ENCODE measurements around the gene MYO1B. TPM values are rescaled to one million over a fixed set of nuclear protein-coding genes. Genes with fewer than 3 reads are reported as not detected.

The MYO1B gene
- polyA plus RNA-seq, 3 donors from 2014 or later = not detected

DNA sequence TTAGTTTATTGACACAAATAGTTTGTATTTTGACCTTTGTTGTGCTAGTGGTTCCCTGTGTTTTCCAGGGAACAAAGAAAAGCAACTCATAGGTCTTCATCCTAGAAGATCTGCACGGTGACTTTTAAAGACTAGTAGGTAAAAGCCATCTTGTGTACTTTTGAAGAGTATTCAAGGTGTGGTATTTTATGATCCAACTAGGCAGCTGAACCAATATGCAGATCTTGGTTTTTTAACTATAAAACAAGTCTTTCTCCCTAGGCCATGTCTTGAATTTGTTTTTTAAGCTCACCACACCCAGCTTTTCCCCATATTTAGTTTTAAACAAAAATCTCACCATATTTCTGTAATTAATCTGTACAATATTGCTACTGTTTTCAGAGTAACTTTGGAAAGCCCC lies 30.0 kb upstream of the MYO1B start:
- Mint-ChIP-seq H3K27ac (no peak overlapping the region), H3K27me3 (ENCODE audit: low read depth in 3 of 3) (peaks cover 0 to 5% (median 2%) of the 10 kb centered on the region in 3 donors), H3K4me1 (peaks cover 6 to 20% of the 10 kb centered on the region in 2 donors), H3K36me3 (peaks cover 0 to 19% (median 0%) of the 10 kb centered on the region in 3 donors), H3K4me3 (no peak overlapping the region), H3K9me3 (peaks cover 4 to 17% (median 5%) of the 10 kb centered on the region in 6 donors)
- no peak for DNase-seq

- Mint-ChIP-seq H3K27me3 (ENCODE audit: low read depth in 3 of 3) (peaks cover 0 to 5% (median 2%) of the 10 kb centered on the region in 3 donors), H3K4me3 (no peak overlapping the region), H3K27ac (no peak overlapping the region), H3K9me3 (peaks cover 4 to 16% (median 5%) of the 10 kb centered on the region in 6 donors), H3K36me3 (peaks cover 0 to 19% (median 0%) of the 10 kb centered on the region in 3 donors), H3K4me1 (peaks cover 10 to 23% of the 10 kb centered on the region in 2 donors)
- no peak for DNase-seq
Observed at GRCh38 chr2:191215666-191216065, 29.5 kb upstream of the MYO1B start.

DNA sequence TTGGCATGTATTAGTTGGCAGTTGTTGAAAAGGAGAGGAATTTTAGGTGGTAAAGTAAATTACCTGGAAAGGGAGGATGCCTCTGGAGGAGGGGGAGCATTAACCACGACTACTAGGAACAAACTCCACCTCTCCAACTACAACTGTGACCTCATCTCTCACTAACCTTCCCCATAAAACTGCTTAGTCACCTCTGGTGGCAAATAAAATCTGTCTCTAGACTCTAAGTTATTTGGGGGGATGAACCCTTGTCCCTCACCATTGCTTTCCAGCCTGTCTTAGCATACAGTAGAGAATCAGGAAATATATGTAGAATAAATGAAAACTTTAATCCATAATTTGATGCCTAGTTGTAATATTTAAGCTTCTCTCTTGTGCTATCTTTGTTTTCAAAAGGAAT lies 27.6 kb upstream of the MYO1B start:
- Mint-ChIP-seq H3K4me1 (peaks cover 10 to 23% of the 10 kb centered on the region in 2 donors), H3K4me3 (no peak overlapping the region), H3K27me3 (ENCODE audit: low read depth in 3 of 3) (peaks cover 0 to 5% (median 2%) of the 10 kb centered on the region in 3 donors), H3K27ac (no peak overlapping the region), H3K9me3 (peaks cover 0 to 8% (median under 1%) of the 10 kb centered on the region in 6 donors), H3K36me3 (peaks cover 0 to 11% (median 0%) of the 10 kb centered on the region in 3 donors)
- DNase-seq = no peak

- Mint-ChIP-seq H3K36me3 (peaks cover 0 to 5% (median 0%) of the 10 kb centered on the region in 3 donors), H3K9me3 (peaks cover 0 to 2% (median 0%) of the 10 kb centered on the region in 6 donors), H3K4me1 (peaks cover 10 to 23% of the 10 kb centered on the region in 2 donors), H3K27me3 (ENCODE audit: low read depth in 3 of 3) (peaks cover 0 to 5% (median 2%) of the 10 kb centered on the region in 3 donors), H3K27ac (no peak overlapping the region), H3K4me3 (no peak overlapping the region)
- DNase-seq = peak; percentile 23 to 42 (median 42)
Observed at GRCh38 chr2:191218292-191218898, 26.8 kb upstream of the MYO1B start.

- H3K36me3 Mint-ChIP-seq = no peaks in the 10 kb centered on the region
- H3K9me3 Mint-ChIP-seq = no peaks in the 10 kb centered on the region
- H3K27ac Mint-ChIP-seq = no peak overlapping the region
- peaks cover 0 to 1% (median 0%) of the 10 kb centered on the region in 3 donors for H3K27me3 Mint-ChIP-seq (ENCODE audit: low read depth in 3 of 3)
- H3K4me3 Mint-ChIP-seq = no peak overlapping the region
- DNase-seq = no peak
- H3K4me1 Mint-ChIP-seq = peaks cover 10 to 23% of the 10 kb centered on the region in 2 donors
Observed at GRCh38 chr2:191220671-191221070, 24.5 kb upstream of the MYO1B start.

- peaks cover 10 to 23% of the 10 kb centered on the region in 2 donors for H3K4me1 Mint-ChIP-seq
- H3K9me3 Mint-ChIP-seq = no peaks in the 10 kb centered on the region
Observed at GRCh38 chr2:191221666-191222065, 23.5 kb upstream of the MYO1B start.

GRCh38 chr2:191222507-191222906 lies 22.7 kb upstream of the MYO1B start:
- Mint-ChIP-seq H3K9me3 (no peaks in the 10 kb centered on the region), H3K27ac (no peak overlapping the region), H3K4me1 (peaks cover 10 to 23% of the 10 kb centered on the region in 2 donors), H3K27me3 (ENCODE audit: low read depth in 3 of 3) (peaks cover 0 to 1% (median 0%) of the 10 kb centered on the region in 3 donors), H3K36me3 (no peaks in the 10 kb centered on the region), H3K4me3 (no peak overlapping the region)
- DNase-seq = no peak

More at GRCh38 chr2:191221666-191222065, 23.5 kb upstream of the MYO1B start:
- Mint-ChIP-seq H3K27me3 (ENCODE audit: low read depth in 3 of 3) (peaks cover 0 to 1% (median 0%) of the 10 kb centered on the region in 3 donors), H3K4me3 (no peak overlapping the region), H3K27ac (no peak overlapping the region), H3K36me3 (no peaks in the 10 kb centered on the region)
- no peak for DNase-seq

DNA sequence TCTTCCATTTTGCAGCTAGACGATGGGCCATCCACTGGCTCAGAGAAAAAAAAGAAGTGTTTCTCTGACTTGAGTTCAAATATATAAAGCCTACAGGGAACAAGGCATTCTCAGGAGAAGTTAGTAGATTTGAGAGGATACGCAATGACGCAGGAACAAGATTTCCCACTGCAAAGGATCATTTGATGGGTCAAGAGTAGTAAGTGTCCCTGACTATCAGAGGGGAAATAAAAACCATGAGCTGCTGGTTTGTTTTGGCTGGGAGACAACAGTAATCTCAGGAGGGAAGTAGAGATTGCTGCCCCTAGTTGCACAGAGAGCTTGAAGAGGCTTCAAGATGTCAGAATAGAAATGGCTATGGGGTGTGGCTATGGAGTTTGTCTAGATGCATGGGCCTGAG lies 22.3 kb upstream of the MYO1B start:
- Mint-ChIP-seq H3K27ac (no peak overlapping the region), H3K4me1 (peaks cover 10 to 20% of the 10 kb centered on the region in 2 donors), H3K27me3 (ENCODE audit: low read depth in 3 of 3) (peaks cover 0 to 1% (median 0%) of the 10 kb centered on the region in 3 donors), H3K9me3 (no peaks in the 10 kb centered on the region), H3K36me3 (no peaks in the 10 kb centered on the region), H3K4me3 (no peak overlapping the region)
- no peak for DNase-seq

DNA sequence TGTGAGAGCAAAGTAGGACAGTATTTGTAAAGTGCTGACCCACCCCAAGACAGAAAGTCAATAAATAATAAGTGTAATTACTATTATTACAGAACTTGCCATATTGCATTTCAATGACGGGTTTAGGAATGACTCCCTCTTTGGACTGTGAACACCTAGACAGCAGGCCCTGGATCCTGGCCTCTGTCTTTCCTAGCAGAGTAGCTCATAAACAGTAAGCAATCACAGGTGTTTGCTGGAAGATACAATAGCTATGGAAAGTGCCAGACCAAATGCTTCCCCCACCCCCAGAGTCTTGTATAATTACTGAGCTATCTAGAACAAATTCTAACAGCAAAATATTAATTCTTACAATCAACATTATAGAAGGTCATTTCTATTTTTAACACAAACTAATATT lies 20.1 kb upstream of the MYO1B start:
- peaks cover 0 to 3% (median 1%) of the 10 kb centered on the region in 3 donors for H3K27me3 Mint-ChIP-seq (ENCODE audit: low read depth in 3 of 3)
- no peaks in the 10 kb centered on the region for H3K36me3 Mint-ChIP-seq
- H3K4me3 Mint-ChIP-seq = no peak overlapping the region
- no peak overlapping the region for H3K27ac Mint-ChIP-seq
- no peak for DNase-seq
- no peaks in the 10 kb centered on the region for H3K9me3 Mint-ChIP-seq
- H3K4me1 Mint-ChIP-seq = peaks cover 5% of the 10 kb centered on the region in 2 donors

DNA sequence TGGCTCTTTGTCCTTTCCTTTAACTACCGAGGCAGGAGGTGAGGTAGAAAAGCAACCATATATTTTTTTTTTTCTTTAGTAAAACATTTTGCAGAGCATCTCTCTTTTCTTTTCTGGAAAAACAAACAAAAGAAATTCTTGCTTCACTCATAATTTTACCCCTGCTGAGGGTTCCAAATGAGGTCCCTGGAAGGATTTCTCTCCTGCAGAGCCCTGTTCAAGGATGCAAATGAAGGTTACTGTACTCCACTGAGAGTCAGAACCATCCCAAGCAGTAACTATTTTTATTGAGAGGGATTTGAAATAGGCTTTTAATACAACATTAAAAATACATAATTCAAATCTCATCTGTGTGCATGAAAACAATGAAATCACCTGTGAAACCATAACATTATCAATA lies 19.5 kb upstream of the MYO1B start:
- H3K36me3 Mint-ChIP-seq = no peaks in the 10 kb centered on the region
- H3K4me1 Mint-ChIP-seq = no peaks in the 10 kb centered on the region
- DNase-seq = no peak
- H3K4me3 Mint-ChIP-seq = no peak overlapping the region
- peaks cover 0 to 3% (median 1%) of the 10 kb centered on the region in 3 donors for H3K27me3 Mint-ChIP-seq (ENCODE audit: low read depth in 3 of 3)
- no peaks in the 10 kb centered on the region for H3K9me3 Mint-ChIP-seq
- no peak overlapping the region for H3K27ac Mint-ChIP-seq

- Mint-ChIP-seq H3K4me1 (no peaks in the 10 kb centered on the region), H3K36me3 (no peaks in the 10 kb centered on the region), H3K27me3 (ENCODE audit: low read depth in 3 of 3) (peaks cover 0 to 3% (median 1%) of the 10 kb centered on the region in 3 donors), H3K9me3 (no peaks in the 10 kb centered on the region), H3K4me3 (no peak overlapping the region), H3K27ac (no peak overlapping the region)
- DNase-seq = no peak
Observed at GRCh38 chr2:191226196-191226595, 19.0 kb upstream of the MYO1B start.

GRCh38 chr2:191228333-191228732 lies 16.9 kb upstream of the MYO1B start:
- Mint-ChIP-seq H3K27me3 (ENCODE audit: low read depth in 3 of 3) (peaks cover 1 to 3% (median 1%) of the 10 kb centered on the region in 3 donors), H3K36me3 (no peaks in the 10 kb centered on the region), H3K9me3 (no peaks in the 10 kb centered on the region), H3K4me3 (no peak overlapping the region), H3K4me1 (no peaks in the 10 kb centered on the region), H3K27ac (no peak overlapping the region)
- DNase-seq = no peak

- Mint-ChIP-seq H3K9me3 (no peaks in the 10 kb centered on the region), H3K4me1 (no peaks in the 10 kb centered on the region), H3K27ac (no peak overlapping the region), H3K36me3 (no peaks in the 10 kb centered on the region), H3K4me3 (no peak overlapping the region), H3K27me3 (ENCODE audit: low read depth in 3 of 3) (peaks cover 1 to 3% (median 1%) of the 10 kb centered on the region in 3 donors)
- DNase-seq = no peak
Observed at GRCh38 chr2:191228861-191229260, 16.3 kb upstream of the MYO1B start.

DNA sequence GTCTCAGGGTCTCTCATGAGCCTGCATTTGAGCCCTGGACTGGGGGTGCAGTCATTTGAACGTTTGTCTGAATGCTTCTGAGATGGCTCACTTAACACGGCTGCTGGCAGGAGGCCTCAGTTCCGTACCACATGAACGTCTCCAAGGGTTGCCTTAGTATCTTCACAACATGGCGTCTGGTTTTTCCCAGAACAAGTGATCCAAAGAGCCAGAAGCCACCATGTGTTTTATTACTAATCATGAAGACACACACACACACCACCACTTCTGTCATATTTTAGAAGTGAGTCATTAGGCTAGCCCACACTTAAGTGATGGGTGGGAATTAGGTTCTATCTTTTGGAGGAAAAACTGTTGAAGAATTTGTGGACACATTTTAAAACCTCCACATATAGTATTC lies 15.0 kb upstream of the MYO1B start:
- no peaks in the 10 kb centered on the region for H3K36me3 Mint-ChIP-seq
- no peak overlapping the region for H3K4me3 Mint-ChIP-seq
- no peak overlapping the region for H3K27ac Mint-ChIP-seq
- no peaks in the 10 kb centered on the region for H3K4me1 Mint-ChIP-seq
- DNase-seq = no peak
- H3K27me3 Mint-ChIP-seq (ENCODE audit: low read depth in 3 of 3) = peaks cover 1 to 3% (median 1%) of the 10 kb centered on the region in 3 donors
- H3K9me3 Mint-ChIP-seq = no peaks in the 10 kb centered on the region

DNA sequence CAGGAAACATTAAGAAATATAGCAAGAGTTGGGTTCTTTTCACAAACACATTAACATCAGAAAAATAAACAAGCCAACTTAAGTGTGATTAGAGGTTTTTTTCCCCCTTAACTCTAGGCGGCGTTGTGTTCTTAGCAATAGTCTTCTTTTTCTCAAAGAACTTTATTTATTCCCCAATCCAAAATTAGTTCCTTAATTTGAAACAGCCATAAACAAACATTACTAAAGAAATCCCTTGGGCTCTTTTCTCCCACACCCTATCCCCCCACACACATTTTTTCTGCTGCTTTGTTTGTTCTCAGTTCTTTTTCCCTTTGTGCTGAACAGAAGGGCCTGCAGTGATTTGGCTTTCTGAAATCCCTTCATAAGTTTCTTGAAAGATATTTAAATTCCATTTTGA lies 13.2 kb upstream of the MYO1B start:
- no peaks in the 10 kb centered on the region for H3K4me1 Mint-ChIP-seq

More for the DNA sequence above, 13.2 kb upstream of the MYO1B start:
- no peaks in the 10 kb centered on the region for H3K9me3 Mint-ChIP-seq
- H3K36me3 Mint-ChIP-seq = no peaks in the 10 kb centered on the region
- H3K27me3 Mint-ChIP-seq (ENCODE audit: low read depth in 3 of 3) = peaks cover 1 to 3% (median 1%) of the 10 kb centered on the region in 3 donors
- DNase-seq = no peak
- no peak overlapping the region for H3K4me3 Mint-ChIP-seq
- no peak overlapping the region for H3K27ac Mint-ChIP-seq

Measured in immature natural killer cell (primary cell).